Activated CD4-positive, CD25-positive, alpha-beta regulatory T cell treated with anti-CD3 and anti-CD28 coated beads, Interleukin-2, amount 50 U/mL, for 16 hours (primary cell): Measurements from ENCODE around the gene MAPKBP1.

Experiments
- DNase-seq: peaks from one replicate; pipeline ENCODE4 v3.0.0-alpha.2; 2020; ENCODE audit warnings: low read depth, low spot score

MAPKBP1 gene

DNA sequence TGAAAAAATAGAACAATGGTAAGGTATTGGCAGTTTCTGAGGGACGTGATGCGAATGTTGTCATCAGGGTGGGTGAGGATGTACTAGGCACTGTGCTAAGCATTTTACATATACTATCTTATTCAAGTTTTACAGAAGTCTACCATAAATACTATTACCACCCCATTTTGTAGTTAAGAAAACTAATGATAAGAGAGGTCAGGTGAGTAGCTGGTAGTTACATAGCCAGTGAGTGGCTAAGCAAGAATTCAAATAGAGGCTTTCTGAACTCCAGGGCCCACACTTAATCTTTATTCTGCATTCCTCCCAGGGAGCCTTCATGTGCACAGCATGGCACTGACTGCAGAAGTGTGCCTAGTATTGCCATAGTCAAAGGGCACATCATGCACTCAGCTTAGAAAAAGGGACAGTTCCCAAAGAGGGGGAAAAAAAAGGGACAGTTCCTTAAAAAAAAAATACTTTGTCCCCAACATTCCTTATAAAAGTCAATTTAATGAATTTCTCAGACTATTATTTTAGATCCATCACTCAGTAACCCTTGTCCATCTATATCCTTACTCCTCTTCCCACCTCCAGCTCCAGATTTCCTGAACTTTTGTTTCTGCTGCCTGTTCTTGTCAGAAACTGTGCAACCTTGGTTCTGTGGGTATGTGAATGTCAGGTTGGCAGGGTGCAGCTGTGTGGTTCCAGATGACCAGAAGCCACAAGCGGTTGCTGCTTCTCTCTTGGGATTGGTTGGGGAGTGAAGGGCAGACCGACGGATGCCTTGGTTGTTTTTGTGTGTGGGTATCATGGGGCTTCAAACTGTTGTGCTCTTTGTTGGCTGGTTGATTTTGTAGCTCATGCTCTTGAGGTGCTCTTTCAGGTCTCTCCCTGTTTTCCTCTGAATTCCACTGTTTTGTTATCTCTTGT lies 8.3 kb downstream of the MAPKBP1 start:
- no peak for DNase-seq

DNA sequence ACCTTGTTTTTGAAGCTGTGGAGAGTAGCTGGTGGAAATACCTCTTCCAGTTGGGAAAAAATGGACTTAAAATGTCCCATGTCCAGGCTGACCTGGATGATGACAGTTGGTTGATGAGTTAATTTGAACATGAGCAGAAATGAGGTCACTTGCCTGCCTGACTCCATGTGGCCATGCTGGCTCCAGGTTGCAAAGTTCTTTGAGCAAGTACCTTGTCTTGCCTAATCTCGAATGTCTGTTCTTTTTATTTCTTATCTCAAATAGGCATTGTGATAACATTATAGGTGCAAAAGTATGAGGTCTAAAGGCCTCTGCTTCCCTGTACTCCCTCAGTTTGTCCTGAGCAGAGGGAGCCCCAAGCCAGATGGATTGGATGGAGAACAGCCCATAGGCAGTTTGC lies 9.0 kb downstream of the MAPKBP1 start:
- DNase-seq, result no peak

DNA sequence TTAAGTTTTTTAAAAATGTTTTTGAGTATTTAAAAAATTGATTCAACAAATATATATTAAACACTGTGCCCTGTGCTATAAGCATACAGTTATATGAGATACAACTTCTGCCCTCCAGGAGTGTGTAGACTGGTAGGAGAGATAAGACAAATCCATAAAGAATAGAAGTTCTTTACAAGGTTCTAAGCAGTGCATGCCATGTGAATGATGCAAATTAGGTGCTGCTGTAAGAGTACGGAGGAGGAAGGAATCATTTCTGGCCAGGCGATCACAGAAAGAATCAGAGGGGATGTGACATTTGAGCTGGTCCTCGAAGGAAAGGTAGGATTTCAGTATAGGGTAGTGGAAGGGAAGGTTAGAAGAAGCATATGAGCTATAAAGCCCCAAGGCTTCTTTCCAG lies 14.0 kb downstream of the MAPKBP1 start:
- no peak for DNase-seq

DNA sequence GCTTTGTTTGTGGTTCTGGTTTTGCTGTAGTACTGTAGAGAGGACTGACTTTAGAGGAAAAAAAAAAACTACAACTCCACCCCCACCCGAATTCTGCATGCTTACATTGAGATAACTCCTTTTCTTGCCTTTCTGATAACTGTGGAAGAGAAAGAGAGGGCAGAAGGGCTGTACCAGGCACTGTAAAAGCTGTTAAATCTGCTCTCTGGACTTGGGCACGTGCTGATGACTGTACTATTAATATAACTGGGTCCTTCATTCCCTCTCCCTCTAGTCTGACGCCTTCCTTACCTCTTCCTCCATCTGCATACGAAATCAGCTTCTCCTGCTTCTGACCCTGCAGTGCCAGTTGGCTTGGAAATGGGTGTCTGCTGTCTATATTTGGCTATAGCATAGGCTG lies 15.0 kb downstream of the MAPKBP1 start:
- no peak for DNase-seq

DNA sequence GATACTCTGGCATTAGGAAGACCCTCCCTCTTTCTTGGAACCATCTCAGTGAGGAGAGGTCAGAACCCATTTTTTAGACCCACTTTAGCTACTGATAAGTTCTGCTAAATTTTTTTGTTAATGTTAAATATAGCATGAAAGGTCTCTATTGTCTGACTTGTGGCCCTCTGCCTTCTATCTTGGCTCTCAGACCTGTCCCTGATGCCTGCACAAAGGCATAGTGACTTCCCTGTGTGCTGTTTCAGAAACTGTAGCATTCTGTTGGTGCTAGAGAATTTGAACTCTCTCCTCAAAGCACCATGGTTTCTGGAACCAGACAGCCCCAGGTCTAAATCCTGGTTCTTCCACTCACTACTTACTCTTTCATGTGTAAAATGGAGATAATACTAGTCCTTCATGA lies 15.4 kb downstream of the MAPKBP1 start:
- no peak for DNase-seq

DNA sequence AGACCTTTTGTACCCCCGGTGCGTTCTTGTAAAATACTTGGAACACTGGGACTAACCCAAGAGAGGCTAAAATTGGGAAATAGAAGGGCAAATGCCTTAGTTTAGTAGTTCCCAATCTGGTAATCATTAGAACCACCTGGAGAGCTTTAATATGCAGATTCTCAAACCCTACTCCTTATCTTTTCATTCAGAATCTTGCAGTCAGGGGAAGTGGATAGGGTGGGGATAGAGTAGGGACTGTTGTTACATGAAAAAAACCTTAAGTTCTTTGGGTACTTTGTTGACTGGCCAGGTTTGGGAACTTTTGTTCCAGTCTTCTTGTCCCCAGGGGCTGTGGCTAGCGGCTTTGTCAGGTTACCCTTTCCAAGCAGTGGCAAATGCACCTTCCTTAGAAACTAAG lies 15.9 kb downstream of the MAPKBP1 start:
- DNase-seq, result no peak

DNA sequence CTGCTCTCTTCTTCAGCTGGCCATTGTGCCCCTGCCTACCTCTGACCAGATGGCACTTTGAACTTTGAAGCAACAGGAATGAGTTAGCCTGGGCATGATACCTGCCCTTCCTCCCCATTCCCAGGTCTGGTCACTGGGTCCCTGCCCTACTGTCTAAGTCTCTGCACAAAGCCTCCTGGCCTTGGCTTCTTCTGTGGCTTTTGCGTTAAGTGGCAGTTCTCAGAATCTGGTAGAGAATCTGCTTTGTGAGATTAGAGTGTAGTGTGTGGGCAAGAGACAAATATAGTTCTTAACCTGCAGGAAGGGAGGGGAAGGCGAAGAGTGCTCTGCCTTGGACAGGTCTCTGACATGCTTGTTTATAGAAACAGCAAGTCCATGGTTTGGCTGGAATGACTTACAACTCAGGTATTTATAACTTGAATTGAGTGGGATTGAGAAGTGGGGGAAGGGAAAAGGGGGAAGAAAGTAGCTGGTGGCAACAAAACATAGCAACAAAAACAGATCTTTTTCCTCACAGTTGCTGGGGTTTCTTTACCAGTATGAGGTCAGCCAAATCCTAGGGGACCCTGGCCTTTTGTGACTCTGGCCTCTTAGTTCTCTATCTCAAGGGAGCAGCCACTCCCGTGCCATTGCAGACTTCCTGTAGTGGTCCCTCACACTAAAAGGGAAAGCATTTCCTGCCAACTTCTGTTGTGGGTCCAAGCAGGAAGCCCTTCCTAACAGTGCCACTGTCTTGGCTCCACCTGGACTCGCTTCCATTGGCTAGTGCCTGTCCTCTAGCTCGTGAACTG lies 16.7 kb downstream of the MAPKBP1 start:
- DNase-seq, result no peak

DNA sequence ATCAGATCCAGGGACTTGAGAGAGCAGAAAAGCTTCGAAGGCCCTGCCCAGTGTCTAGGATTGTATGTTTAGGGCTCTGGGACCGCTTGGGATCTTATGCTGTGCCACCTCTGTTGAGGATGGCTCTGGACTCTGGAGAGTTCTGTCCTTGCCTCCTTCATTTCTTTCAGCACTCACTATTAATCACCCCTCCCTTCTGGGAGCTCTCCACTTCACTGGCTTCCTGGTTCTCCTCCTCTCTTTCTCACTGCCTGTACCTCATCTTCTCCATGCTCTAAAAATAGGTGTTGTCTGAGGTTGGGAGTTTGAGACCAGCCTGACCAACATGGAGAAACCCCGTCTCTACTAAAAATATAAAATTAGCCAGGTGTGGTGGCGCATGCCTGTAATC lies 17.3 kb downstream of the MAPKBP1 start:
- DNase-seq, result no peak

DNA sequence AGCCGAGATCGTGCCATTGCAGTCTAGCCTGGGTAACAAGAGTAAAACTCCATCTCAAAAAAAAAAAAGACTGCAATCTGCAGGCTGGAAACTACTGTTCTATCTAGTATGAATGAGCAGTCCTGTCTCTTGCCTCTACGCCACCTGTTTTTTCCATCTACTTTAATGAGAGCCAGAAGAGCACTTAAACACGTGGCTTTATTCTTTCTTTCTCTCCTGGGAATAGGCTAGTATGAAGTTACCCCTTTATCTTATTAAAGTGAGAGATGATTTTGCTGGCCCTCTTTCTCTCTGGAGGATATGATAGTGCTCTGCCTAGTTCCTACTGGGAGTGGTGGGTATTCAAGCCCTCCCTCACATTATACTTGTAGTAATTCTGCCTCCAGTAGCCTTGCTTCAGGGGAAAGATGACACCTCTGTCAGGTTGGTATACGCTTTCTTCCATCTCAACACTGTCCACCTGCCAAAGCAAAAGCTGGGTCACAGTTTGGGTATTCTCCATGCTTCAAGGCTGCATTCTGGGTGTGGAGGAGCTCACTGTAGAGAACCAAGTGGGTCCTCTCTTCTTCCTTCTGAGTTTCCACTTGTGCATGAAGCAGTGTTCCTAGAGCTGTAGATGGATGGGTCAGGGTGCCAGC lies 17.8 kb downstream of the MAPKBP1 start:
- DNase-seq, result no peak

DNA sequence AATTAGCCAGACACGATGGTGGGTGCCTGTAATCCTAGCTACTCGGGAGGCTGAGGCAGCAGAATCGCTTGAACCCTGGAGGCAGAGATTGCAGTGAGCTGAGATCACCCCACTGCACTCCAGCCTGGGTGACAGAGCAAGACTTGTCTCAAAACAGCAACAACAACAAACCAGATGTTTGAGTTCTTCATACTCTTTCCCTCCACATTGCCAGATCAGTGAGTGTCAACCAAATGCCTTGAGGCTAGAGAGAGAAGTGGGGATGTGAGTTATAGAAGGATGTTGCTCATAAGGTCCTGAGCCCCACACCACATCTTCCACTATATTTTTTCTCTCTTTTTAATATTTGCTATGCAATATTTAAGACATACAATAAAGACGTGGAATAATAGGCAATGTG lies 19.8 kb downstream of the MAPKBP1 start:
- DNase-seq, result no peak

DNA sequence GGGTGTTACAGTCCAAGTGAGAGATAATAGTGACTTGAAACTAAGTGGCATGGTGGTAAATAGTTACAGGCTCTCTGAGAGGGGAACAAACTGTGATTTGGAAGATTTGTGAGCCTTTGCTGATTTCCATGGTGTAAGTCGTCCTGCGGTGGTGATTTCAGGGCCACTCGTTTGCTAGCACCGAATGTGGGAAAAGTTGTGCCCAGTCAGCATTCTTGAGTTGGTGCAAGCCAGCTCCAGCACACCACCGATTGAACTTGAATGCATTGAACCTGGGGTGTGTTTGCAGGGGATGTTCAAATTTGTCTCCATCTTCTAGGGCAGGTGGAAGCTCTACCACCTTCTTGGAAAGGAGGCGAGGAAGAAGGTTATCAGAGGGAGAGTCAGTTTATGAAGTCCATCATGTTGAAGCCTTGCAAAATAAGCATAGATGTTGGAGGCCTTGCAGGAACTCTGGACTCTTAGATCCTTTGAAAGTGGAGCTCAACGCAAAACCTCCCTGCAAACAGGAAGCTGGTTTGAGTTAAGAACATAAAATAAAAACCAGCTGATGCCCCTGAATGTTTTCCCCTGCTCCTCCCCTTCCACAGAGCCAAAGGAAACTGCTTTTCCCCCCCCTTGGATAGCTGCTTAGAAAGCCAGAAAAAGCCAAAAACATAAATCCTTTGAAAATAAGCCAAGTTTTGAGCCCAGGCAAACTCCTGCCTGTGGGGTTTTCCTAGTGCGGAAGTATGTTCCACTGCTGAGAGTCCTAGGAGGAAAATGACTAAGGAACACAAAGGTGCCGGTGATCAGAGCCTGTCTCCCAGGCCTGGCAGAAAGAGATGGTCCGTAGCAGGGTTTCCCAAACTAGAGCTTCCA lies 21.9 kb downstream of the MAPKBP1 start:
- no peak for DNase-seq

DNA sequence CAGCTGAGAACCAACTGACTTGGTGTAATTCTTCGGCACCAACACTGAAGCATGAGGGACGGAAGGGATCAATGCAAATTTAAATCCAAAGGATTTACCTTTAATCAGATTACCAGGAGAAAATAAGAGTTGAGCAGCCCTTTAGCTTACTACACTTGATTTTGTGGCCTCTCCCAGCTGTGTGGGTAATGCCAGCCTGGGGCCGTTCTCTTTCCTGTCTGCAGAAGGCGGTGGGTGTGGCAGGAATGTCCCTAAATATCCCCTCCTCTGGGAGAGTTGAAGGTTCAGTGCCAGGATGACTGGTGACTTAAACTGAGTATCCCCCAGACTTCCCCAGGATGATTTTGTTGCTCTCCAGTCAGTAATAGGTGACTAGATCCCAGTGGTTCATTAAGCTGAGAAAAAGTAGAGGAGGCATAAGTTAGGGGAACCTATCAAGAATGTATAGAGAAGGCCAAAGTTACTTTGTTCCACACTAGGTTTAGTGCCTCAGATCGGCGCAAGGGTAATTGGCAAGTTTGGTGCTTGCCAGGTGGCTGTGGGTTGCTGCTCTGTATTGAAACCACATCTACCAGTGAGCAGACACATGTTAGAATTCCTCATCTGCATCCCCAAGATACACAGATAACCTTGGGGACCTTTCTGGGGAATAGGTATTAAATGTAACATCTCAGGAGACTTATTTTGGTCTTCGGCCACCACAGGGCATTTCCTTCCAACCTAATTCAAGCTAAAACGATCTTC lies 23.1 kb downstream of the MAPKBP1 start:
- DNase-seq, result no peak

DNA sequence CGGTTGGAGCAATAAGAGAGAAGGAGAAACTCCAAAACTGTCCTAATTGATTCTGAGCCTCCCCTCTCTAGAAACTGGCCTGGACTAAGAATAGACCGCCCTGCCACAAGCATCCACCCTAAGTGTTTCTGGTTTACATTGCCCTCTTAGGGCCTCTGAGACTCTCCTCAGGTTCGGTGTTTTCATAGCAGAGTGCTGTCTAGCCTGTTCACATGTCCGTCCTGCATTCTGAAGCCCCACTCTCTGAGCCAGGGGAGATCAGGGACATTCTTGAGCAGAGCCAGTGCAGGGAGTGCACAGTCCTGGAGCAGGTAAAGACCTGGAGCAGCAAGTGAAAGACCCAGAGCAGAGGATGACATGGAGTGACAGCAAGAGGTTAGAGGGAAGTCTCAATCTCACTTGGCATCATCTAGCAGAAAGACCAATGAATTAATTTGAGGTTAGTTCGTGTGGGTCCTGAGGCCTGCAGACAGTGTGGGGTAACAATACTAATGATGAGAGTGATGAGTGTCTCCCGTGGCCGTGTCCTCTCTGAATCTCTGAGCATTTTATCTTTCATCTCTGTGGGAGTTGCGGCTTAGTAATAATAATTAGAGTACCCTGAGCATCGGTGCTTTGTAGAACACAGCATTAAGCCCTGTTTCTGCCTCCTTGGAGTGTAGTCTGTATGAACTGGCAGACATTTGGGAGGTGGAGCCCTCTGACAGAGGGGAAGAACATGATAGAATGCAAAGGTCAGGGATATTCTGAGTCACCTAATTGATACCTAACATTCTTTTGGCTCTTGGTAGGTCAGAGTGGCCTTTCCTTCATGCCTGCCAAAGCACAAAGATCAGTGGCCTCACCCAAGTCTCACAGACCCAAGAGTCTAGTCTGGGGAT lies 24.6 kb downstream of the MAPKBP1 start:
- no peak for DNase-seq

DNA sequence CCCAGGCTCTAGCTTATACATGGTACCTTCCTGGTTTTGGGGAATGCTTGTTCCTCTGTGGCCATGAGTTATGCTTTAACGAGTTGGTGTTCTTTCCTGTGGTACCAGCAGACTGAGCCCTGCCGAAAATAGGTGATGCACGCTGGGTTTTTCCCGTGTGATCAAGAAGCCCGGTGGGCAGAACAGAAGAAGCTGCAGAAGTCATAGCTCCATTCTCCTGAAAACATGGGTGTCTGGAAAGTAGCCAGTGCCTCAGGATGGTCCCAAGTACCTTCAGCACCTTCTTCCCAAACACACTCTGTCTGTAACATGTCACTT lies 25.2 kb downstream of the MAPKBP1 start:
- no peak for DNase-seq

DNA sequence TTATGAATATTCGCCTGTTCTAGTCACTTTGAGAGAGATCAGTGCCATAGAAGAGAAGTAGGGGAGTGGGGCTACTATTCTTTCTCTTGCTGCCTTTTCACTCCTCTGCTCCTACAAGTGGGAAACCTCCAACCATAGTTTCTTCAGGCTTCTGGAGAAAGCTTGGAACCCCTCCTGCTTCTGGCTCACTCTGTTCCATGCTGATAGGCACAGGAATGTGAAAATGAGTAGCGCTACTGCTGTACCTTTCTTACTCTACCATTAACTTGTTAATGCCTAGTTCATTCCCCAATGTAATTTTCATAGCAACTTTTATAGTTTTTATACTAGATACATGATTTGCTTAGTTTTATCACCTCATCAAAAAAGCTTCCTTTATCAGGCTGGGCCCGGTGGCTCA lies 26.9 kb downstream of the MAPKBP1 start:
- DNase-seq, result no peak

DNA sequence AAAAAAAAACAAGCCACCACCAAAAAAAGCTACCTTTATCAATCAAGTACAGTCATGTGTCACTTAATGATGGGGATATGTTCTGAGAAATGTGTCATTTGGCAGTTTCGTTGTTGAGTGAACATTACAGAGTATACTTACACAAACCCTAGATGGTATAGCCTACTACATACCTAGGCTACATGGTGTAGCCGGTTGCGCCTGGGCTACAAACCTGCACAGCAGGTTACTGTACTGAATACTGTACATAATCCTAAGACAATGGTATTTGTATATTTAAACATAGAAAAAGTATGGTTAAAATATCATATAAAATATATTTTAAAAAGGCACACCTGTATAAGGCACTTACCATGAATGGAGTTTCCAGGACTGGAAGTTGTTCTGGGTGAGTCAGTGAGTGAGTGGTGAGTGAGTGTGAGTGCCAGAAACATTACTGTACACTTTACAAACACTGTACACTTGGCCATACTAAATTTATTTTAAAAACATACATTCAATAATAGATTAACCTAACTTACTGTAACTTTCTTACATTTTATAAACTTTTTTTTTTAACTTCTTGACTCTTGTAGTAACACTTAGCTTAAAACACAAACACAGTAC lies 27.7 kb downstream of the MAPKBP1 start:
- DNase-seq, result no peak

DNA sequence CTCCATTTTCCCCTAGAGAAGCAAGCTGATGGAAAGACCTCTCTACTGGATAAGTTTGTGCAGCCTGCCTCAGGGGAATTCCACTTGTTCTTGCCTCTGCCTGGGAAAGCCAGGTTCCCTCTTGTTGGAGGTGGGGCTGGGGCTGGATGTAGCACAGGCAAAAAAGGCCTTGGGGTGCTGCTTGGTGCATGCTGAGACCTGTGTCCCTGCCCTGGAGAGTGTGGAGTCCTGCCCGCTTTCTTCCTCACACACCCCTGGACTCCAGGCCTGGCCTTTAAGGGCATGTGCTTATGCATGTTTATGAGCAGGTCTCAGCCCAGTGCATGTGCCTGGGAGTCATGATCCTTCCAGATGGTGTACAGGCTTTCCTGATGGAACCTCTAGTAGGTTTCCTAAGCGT lies 30.1 kb downstream of the MAPKBP1 start:
- DNase-seq, result no peak

DNA sequence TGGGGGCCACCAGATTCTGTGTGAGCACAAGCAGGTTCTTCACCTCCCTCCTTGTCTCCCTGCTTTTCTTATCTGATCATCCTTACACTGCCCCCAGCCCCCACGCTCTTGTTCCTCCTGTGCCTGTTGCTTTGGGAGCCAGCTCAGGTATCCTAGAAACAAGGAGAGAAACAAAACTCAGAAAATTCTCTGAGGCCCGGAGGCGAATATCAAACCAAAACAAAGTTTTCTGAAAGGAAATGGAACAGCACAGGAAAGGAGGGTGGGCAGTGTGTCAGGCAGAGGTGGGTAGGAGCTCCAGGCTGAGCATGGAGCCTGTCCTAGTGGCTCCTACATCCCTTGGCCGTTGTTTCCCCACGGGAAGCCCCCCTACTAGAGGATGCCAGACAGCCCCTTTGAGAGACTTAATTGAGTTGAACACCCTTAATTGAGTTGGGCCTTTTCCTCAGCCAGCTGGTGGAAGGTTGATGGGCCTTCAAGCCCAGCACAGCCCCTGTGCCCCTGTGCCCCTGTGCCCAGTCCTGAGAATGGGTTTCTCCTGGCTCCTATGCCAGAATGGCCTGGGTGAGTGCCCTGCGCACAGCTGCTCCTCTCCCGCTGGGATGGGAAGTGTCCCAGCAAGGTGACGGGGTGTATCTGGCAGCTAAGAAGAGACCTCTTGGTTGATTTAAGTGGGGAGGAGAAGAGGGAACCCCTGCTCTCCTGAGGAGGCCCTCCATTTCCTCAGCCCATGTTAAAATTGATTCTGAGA lies 30.8 kb downstream of the MAPKBP1 start:
- no peak for DNase-seq

DNA sequence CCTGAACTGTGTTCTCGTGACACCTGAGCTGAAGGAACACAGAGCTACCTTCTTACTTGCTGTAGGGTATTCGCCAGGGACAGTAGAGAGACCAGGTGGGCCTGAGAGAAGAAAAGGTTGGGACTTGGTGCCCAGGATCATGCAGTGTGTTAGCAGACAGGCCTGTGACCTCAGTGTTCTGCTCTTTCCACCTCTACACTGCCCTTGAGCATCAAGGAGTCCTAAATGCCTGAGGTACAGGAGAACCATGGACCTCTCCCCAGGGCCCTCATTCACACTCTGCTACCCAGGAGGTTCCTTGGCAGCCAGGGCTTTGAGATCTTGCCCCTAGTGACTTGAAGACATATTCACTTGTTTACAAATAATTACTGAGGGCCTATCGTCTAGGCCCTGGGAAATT lies 31.4 kb downstream of the MAPKBP1 start:
- no peak for DNase-seq
